Liver (tissue), 9 donors: Measurements from ENCODE around the gene HGS. TPM values are rescaled to one million over a fixed set of nuclear protein-coding genes. Genes with fewer than 3 reads are reported as not detected.

ENCODE experiments used
- DNase-seq: peaks from one replicate; pipeline ENCODE4 v3.0.0-alpha.2; 2017; ENCODE audit warnings: low spot score
- H3K27ac ChIP-seq, 2 donors: one replicate each; pipeline ENCODE4 v1.7.0; 2013; ENCODE audit warnings: inconsistent platforms in 2 of 2, low read length in 2 of 2, control low read depth in 1 of 2, low read depth in 1 of 2, mild to moderate bottlenecking in 1 of 2
- H3K27me3 ChIP-seq, 4 donors: one replicate each; pipeline versions ENCODE4 v1.6.1 to v1.7.0; 2013; ENCODE audit warnings: low read length in 3 of 4, inconsistent platforms in 1 of 4, mild to moderate bottlenecking in 1 of 4, moderate library complexity in 1 of 4; ENCODE audit not compliant: control insufficient read depth in 4 of 4, insufficient read depth in 4 of 4
- H3K36me3 ChIP-seq, 4 donors: one replicate each; pipeline versions ENCODE4 v1.6.1 to v1.7.0; 2013; ENCODE audit warnings: low read length in 3 of 4, mild to moderate bottlenecking in 3 of 4, low read depth in 1 of 4, moderate library complexity in 1 of 4; ENCODE audit not compliant: control insufficient read depth in 4 of 4, insufficient read depth in 3 of 4
- H3K4me1 ChIP-seq, 4 donors: one replicate each; pipeline versions ENCODE4 v1.6.1 to v1.7.0; 2013; ENCODE audit warnings: low read length in 3 of 4, mild to moderate bottlenecking in 3 of 4, moderate library complexity in 1 of 4; ENCODE audit not compliant: control insufficient read depth in 4 of 4, insufficient read depth in 4 of 4
- H3K4me3 ChIP-seq, 3 donors: one replicate each; pipeline versions ENCODE4 v1.6.1 to v1.7.0; 2013; ENCODE audit warnings: low read length in 3 of 3, control low read depth in 1 of 3, low read depth in 1 of 3, mild to moderate bottlenecking in 1 of 3
- H3K9ac ChIP-seq, 2 donors: one replicate each; pipeline ENCODE4 v1.7.0; 2013; ENCODE audit warnings: low read length in 2 of 2, mild to moderate bottlenecking in 2 of 2, moderate library complexity in 2 of 2, control low read depth in 1 of 2, low read depth in 1 of 2
- H3K9me3 ChIP-seq, 4 donors: one replicate each; pipeline versions ENCODE4 v1.6.1 to v1.7.0; 2013; ENCODE audit warnings: low read length in 3 of 4; ENCODE audit not compliant: control insufficient read depth in 4 of 4
- EGR1 ChIP-seq, 2 donors: IDR thresholded peaks; 2 replicates each; pipeline ENCODE4 v1.6.1; 2016 to 2018; ENCODE audit warnings: antibody characterized with exemption in 2 of 2, low read depth in 2 of 2
- FOXA2 ChIP-seq: IDR thresholded peaks from 2 replicates; pipeline ENCODE4 v1.6.1; 2016; ENCODE audit warnings: antibody characterized with exemption
- GABPA ChIP-seq, 2 donors: IDR thresholded peaks in 1 of 2; conservative IDR thresholded peaks in 1 of 2; 2 replicates each; pipeline ENCODE4 v1.6.1; 2016; ENCODE audit warnings: antibody characterized with exemption in 2 of 2, mild to moderate bottlenecking in 1 of 2, moderate library complexity in 1 of 2
- HNF4A ChIP-seq, 2 donors: conservative IDR thresholded peaks; 2 replicates each; pipeline ENCODE4 v1.6.1; 2016; ENCODE audit warnings: antibody characterized with exemption in 2 of 2, mild to moderate bottlenecking in 2 of 2
- HNF4G ChIP-seq: IDR thresholded peaks from 2 replicates; pipeline ENCODE4 v1.6.1; 2016; ENCODE audit warnings: antibody characterized with exemption
- JUND ChIP-seq, 2 donors: IDR thresholded peaks; 2 replicates each; pipeline ENCODE4 v1.6.1; 2016; ENCODE audit warnings: antibody characterized with exemption in 2 of 2
- MAX ChIP-seq: IDR thresholded peaks from 2 replicates; pipeline ENCODE4 v1.6.1; 2016; ENCODE audit warnings: antibody characterized with exemption
- REST ChIP-seq: IDR thresholded peaks from 2 replicates; pipeline ENCODE4 v1.6.1; 2016; ENCODE audit warnings: antibody characterized with exemption, mild to moderate bottlenecking
- RXRA ChIP-seq, 2 donors: IDR thresholded peaks; 2 replicates each; pipeline ENCODE4 v1.6.1; 2017 to 2018; ENCODE audit warnings: antibody characterized with exemption in 2 of 2, mild to moderate bottlenecking in 1 of 2
- TAF1 ChIP-seq: conservative IDR thresholded peaks from 2 replicates; pipeline ENCODE4 v1.6.1; 2016; ENCODE audit warnings: antibody characterized with exemption, mild to moderate bottlenecking
- YY1 ChIP-seq: IDR thresholded peaks from 2 replicates; pipeline ENCODE4 v1.6.1; 2016; ENCODE audit warnings: antibody characterized with exemption, mild to moderate bottlenecking
- ZBTB33 ChIP-seq: IDR thresholded peaks from 2 replicates; pipeline ENCODE4 v1.6.1; 2016; ENCODE audit warnings: antibody characterized with exemption
- WGBS: extraction: QIAGEN DNeasy Blood & Tissue Kit; methylation state at CpG from one replicate; pipeline ENCODE4 v1.1.7; 2013; 5-methylcytosine and 5-hydroxymethylcytosine counted together
- polyA plus RNA-seq, 2 donors: library from polyadenylated mRNA; stranded (reverse) in 1 of 2; unstranded in 1 of 2; fragments of 200-250 nt in 1 of 2; fragments of >200 nt in 1 of 2; fragmentation: Nextera tagmentation in 1 of 2; extraction: Ambion mirVana in 1 of 2; gene quantifications; one replicate each; pipeline versions ENCODE4 v1.2.1 to v1.2.3, GENCODE V29; 2013 to 2015
- total RNA-seq, 2 donors: library from RNA; depleted of rRNA; stranded (reverse); fragments of >200 nt; gene quantifications; one replicate each; pipeline ENCODE4 v1.2.3, GENCODE V29; 2014
- donor health status: healthy.
- donor health status: healthy.
- donor health status: healthy.
- donor health status: healthy.
- donor health status: healthy.

HGS gene
- total and polyA plus RNA-seq, 4 donors: 21.8 to 31.6 (median 28.2) TPM

- no peak overlapping the region for H3K27ac ChIP-seq
- no peaks in the 10 kb centered on the region for H3K27me3 ChIP-seq
- no peaks in the 10 kb centered on the region for H3K9me3 ChIP-seq
- DNase-seq: no peak
- 92% methylated on average over 25 of the region's 25 CpGs for WGBS
- H3K4me1 ChIP-seq: peaks cover 16 to 45% (median 32%) of the 10 kb centered on the region in 4 donors
- H3K4me3 ChIP-seq: no peak overlapping the region
- peaks cover 6 to 27% (median 9%) of the 10 kb centered on the region in 4 donors for H3K36me3 ChIP-seq
- no peak for TF ChIP-seq FOXA2
- TF ChIP-seq YY1: no peak
- TF ChIP-seq ZBTB33: no peak
- TF ChIP-seq TAF1: no peak
- no peak overlapping the region for H3K9ac ChIP-seq
These were observed 24.2 kb downstream of the HGS start for GRCh38 chr17:81707725-81708646.

GRCh38 chr17:81708739-81709185, 25.0 kb downstream of the HGS start:
- TF ChIP-seq REST (no peak), EGR1 (IDR thresholded peaks at IDR 0.05; ENCODE audit: low read depth in 2 of 2) (no peak), RXRA (IDR thresholded peaks at IDR 0.05) (no peak), MAX (no peak), HNF4G (no peak), HNF4A (conservative IDR thresholded peaks at IDR 0.05) (no peak), FOXA2 (no peak), GABPA (IDR thresholded peaks at IDR 0.05 in 1 of 2, conservative IDR thresholded peaks at IDR 0.05 in 1 of 2) (no peak), YY1 (no peak), JUND (IDR thresholded peaks at IDR 0.05) (no peak), TAF1 (no peak)
- 95% methylated on average over 17 of the region's 17 CpGs for WGBS

More at GRCh38 chr17:81708739-81709185, 25.0 kb downstream of the HGS start:
- peaks cover 16 to 51% (median 36%) of the 10 kb centered on the region in 4 donors for H3K4me1 ChIP-seq
- peaks cover 6 to 27% (median 9%) of the 10 kb centered on the region in 4 donors for H3K36me3 ChIP-seq
- H3K27ac ChIP-seq: no peak overlapping the region
- no peak overlapping the region for H3K9ac ChIP-seq
- H3K9me3 ChIP-seq: no peaks in the 10 kb centered on the region
- H3K27me3 ChIP-seq: no peaks in the 10 kb centered on the region
- no peak overlapping the region for H3K4me3 ChIP-seq
- no peak for DNase-seq
